DMS114 treated with DMSO at 0.1 percent for 48 hours (cell line): ENCODE results near the gene RAP1GAP2.

Source experiments
- DNase-seq: peaks from one replicate; lab custom pipeline; 2025; ENCODE audit not compliant: unreplicated experiment; lab: John Stamatoyannopoulos, UW

The RAP1GAP2 gene

DNA sequence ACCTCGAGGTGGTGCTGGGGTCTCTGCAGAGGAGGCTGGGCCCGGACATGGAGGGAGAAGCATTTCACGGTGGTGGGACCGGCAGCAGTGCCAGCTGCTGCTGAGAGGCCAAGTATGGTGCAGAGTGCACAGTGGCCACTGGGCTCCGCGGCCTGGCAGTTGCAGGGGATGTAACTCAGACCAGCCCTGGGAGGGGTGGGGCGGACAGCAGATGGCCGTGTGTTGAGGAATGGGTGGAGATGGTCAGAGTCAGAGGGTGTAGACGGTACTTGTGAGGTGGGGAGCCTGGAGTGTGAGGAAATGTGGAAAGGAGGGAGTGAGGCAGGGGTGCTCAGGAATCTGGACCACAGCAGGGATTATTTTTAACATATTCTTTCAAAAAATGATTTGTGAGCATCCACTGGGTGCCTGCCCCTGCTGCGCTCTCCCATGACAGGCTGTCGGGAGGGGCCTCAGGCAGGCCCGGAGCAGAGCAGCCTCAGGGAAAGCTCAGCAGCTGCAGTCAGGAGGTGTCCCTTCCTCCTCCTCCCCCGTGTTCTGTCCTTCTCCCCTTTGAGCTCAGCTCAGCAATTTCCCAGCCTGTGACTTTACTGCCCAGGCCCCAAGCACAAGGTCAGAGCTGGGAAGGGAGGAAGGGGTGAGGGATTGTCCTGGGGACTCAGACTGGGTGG, 113.1 kb downstream of the RAP1GAP2 start:
- no peak for DNase-seq

DNA sequence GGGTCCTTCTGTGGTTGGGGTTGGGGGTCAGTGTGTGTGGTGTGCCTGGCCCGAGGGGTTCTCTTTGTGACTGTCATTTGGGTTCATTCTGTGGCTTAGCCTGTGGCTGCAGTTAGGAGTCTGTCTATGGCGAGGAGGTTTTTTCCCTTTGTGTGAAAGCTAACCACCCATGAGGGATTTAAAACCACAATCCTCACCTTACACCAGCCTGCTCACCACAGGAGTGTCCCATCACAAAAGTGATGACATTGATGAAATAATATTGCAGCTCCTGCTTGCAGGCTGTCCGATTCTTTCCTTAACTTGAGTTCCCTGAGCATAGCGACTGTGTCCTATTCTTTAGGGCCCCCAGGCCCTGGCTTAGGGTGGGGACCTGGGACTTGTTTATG, 113.6 kb downstream of the RAP1GAP2 start:
- DNase-seq, result no peak

DNA sequence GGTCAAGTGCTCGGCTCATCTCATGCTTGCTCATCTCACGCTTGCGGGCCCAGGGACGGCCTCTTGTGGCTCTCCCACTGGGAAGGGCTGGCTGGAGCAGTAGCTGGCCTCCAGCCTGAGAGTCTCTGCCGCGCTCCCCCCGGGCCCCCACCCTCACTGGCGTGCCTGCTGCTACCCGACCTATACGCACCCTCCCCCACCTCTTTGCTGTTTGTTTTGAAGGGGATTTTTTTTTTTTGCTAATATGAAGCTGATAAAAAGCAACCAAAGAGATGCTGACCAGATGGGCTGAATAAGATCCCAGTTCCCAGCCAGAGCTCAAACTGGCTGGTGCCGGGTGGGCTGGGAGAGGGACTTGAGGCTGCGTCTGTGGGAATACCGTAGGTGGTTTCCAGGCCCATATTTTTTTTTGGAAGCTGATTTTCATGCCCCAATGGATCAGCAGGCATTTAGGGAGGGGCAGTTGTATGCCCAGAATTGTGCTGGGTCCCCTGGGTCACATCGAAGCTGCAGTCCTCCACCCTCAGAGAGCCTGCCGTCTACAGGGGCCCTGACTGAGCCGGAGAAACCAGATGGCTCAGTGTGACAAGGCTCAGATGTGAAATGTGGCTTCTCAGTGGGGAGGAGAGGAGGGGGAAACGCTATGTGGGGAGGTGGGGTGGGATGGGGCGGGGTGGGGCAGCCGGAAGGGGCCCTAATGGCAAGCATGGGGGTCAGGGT, 115.0 kb downstream of the RAP1GAP2 start:
- no peak for DNase-seq

DNA sequence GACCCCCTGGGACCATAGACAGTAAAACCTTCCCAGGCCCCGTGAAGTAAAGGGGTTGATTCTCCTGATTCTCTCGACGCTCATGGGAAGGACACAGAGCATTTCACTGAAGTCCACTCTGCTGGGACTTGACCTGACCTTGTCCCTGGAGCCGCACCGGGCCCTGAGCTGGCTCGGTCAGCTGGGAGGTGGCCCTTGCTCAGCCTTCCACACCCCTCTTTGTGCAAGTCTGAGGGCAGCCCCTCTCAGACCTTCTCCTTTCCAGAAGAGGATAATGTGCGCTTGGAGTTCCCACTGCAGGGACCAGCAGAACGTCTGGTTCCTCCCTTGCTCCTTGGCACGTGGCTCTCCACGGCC, 115.5 kb downstream of the RAP1GAP2 start:
- DNase-seq, result no peak

DNA sequence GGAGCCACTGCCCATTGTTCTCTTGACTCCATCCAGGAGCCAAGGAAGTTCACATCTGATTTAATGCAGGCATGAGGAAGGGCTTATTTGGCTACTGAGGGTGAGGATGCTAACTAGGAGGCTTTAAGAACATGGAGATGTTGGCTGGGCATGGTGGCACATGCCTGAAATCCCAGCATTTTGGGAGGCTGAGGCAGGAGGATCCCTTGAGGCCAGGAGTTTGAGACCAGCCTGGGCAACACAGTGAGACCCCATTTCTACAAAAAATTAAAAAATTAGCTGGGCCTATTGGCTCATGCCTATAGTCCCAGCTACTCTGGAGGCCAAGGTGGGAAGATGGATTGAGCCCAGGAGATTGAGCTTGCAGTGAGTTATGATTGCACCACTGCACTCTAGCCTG, 116.5 kb downstream of the RAP1GAP2 start:
- no peak for DNase-seq

DNA sequence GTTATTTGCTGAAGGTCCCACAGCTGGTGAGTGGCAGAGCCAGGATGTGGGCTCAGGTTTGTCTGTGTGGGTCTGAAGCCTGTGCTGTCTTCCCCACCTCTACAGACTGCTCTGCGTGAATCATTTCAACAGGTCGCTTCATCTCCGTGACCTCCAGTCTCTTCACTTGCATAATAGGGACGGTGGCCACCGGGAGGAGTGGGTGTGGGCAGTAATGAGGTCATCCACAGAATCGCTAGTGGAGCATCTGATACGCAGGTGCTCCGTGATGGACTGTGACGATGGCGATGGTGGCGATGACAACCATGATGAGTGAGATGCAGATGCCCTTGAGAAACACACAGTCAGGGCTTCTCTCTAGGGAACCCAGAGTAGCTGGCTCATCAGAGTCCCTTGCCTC, 120.2 kb downstream of the RAP1GAP2 start:
- DNase-seq, result no peak

DNA sequence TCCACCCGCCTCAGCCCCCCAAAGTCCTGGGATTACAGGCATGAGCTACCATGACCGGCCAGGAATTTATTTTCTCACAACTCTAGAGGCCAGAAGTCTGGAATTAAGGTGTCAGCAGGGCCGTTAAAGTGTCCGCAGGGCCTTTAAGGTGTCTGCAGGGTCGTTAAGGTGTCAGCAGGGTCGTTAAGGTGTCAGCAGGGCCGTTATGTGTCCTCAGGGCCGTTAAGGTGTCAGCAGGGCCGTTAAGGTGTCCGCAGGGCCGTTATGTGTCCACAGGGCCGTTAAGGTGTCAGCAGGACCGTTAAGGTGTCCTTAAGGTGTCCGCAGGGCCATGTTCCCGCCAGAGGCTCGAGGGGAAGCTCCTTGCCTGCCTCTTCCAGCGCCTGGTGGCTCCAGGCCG, 125.2 kb downstream of the RAP1GAP2 start:
- no peak for DNase-seq

DNA sequence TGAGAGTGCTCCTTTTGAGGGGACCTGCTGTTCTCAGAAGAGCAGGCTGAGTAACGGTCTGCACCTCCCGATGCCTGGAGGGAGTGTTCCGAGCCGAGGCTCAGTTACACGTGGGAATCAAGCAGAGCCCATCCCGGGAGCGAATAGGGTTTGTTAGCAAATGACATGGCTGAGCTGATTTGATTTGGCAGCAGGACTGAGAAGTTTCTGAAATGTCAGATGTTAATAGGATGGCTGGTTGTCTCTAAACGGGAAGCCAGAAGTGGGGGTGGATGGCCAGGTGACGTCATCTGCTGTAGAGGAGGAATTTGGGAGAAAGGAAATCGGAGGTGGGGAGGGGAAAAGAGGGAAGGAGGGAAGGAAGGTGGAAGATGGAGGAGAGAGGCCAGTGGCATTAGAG, 128.0 kb downstream of the RAP1GAP2 start:
- DNase-seq, result no peak

DNA sequence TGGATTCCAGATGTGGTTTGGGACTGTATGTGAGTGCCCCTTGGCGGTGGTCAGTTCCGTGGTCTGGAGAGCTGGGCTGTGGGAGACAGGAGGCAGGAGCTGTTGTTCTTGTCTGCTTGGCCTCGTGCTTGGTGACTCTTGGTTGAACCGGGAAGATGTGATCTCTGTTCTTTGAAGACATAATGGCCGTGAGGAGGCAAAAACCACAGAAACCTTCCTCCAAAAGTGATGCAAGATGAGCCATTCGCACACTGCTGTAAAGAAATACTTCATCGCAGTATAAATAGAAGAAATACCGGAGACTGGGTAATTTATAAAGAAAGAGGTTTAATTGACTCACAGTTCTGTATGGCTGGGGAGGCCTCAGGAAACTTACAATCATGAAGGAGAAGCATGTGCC, 128.8 kb downstream of the RAP1GAP2 start:
- no peak for DNase-seq

DNA sequence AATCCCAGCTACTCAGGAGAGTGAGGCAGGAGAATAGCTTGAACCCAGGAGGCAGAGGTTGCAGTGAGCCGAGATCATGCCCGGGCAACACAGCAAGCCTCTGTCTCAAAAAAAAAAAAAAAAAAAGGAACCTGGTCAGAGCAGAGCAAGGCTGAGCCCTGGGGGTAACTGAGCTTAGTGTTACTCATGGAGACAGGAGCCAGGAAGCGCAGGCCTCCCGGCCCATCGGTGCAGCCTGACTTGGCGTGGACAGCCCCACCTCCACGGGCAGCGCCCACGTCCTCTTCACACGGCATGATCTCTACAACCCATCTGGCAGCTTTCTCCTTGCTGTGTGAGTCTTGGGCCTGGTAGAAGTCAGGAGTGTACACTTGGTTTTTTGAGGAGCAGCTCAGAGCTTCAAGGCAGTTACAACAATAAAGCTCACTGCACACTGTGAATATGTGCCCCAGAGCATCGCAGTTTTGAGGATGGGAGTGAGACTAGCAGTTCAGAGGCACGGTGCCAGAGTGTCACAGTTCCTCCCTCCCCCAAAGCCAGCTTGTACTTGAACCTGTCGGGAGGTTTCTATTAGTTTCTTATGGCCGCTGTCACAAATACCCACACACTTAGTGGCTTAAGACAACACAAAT, 129.9 kb downstream of the RAP1GAP2 start:
- no peak for DNase-seq

DNA sequence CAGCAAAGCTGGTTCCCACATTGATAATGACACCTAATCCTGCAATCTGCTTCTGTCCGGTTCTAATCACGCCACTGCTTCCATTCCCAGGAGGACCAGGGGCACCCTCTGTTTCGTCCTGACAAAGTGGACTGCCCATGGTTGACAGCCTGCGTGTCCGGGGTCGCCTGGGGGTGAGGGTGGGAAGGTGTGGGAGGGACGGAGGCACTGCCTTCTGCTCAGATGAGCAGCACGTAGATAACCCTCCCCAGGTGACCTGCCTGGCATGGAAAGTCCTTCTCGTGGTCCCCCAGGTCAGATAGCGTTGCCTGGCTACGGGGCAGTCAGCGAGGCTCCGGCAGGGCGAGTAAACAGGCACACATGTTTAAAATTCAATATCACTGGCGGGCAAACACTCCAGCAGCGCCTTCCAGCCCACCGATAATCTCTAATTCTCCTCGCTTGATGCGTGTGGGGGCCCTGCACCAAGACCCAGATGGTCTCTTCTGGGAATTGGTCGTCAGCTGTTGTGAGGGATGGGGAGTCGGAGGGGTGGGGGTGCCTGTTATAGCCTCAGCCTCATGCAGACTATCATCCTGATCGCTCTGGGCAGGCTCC, 132.2 kb downstream of the RAP1GAP2 start:
- DNase-seq, result no peak

DNA sequence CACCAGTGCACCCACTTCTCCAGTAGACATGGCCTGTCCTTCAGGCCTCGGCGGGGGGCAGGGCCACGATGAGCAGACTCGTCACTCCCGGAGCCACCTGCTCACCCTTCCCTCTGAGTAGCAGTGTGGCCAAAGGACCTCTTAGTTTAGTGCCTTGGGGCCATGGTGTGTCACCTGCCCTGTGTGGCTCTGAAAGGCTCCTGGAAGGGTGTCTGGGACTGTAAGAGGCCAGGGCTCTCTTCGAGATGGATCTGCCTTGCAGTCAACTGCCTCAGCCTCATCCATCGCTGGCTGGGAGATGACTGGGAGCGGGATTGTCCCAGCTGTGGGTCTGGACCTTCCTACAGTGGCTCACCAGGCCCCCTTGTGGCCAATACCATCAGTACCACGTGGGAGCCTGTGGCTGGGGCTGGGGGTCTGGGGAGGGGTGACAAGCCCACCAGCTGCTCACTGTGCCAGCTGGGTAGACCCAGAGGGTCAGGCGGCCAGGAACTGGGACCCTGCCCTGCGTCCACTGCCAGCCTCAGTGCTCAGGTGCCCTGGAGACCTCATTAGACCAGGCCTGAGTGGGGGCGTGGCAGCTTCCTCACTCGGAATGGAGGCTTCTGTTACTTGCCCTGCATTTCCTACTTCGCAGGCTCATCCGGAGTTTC, 133.8 kb downstream of the RAP1GAP2 start:
- peak; percentile 2 for DNase-seq

DNA sequence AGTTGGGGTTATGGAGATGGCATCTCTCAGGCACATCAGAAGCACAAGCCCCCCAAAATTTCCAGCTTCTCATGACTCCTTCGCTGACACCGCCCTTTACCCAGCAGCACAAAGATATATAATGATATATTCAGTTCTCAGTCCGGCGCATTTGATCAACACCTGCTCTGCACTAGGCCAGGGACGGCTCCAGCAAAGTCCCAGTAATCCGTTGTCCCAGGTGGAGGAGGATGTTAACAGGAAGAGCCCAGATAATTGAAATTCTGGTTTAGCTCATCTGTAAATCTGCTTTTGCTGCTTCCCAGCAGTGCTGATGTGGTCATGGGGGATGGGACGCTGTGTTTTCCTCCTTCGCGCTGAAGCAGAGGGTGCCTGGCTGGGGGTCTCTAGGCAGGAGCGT, 135.6 kb downstream of the RAP1GAP2 start:
- DNase-seq, result no peak

DNA sequence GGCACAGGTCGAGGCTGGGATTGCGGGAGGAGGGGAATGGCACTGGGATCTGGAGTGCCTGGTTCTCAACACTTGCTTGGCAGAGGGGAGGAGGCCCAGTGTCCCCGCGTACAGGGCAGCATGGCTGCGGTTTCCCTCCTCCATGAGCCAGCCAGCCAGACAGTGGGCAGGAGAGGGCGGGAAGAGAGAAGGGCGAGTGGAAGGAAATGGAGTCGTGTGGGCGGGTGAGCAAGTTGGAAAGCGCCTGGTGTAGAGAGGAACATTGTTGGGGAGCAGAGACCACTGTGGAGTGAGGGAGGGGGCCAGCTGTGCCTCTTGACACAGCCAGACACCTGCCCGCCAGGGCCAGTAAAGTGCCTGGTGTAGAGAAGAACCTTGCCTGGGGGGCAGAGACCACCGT, 136.7 kb downstream of the RAP1GAP2 start:
- no peak for DNase-seq

DNA sequence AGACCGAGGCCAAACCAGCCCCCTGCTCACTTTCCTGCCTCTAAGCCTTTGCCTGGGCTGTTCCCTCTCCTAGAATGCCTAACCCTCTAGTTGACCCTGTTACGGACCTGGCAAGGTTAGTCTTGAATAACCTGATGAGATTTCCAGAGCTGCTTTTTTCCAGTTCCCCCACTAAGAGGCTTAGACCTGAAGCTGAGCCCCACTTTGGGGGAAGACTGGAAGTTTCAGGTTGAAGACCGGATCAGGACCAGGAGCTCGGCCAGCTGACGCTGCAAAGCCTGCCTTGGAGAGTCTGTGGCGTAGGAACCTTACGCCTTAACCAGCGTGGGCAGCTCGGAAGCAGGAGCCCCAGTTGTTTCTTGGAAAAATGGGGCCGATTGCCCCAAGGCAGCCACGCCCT, 137.4 kb downstream of the RAP1GAP2 start:
- no peak for DNase-seq

DNA sequence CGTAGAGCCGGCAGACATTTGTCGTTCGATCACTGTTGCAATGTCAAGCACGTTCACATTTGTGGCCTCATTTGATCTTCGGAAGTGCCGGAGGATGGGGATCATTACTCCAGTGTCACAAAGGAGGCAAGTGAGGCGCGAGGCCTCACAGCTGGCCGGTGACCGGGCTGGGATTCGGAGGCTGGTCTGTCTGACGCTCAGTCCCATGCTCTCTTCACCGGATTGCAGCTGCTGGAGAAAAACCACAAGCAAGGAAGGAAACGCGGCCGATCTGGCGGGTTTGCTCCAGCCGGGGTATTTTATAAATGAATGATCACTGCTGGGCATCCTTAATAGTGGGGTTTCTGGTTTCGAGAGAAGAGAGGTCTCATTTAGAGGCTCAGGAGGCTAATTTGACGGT, 139.4 kb downstream of the RAP1GAP2 start:
- no peak for DNase-seq

DNA sequence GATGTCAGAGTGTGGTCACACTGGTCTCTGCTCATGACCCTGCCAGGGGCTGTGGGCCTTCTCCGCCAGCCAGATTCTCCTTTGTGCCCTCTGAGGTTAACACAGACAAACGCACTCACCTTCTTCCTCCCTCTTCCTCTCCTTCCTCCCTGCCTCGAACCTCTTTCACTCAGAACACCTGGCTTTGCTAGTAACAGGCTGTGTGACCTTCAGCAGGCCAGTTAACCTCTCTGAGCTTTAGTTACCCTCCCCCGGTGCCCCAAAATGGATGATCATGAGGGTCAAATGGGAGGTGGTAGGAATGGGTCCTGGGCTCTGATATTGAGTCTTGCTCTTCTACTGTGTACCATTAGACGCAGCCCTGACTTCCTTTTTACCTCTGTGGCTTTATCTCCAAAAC, 140.1 kb downstream of the RAP1GAP2 start:
- no peak for DNase-seq

DNA sequence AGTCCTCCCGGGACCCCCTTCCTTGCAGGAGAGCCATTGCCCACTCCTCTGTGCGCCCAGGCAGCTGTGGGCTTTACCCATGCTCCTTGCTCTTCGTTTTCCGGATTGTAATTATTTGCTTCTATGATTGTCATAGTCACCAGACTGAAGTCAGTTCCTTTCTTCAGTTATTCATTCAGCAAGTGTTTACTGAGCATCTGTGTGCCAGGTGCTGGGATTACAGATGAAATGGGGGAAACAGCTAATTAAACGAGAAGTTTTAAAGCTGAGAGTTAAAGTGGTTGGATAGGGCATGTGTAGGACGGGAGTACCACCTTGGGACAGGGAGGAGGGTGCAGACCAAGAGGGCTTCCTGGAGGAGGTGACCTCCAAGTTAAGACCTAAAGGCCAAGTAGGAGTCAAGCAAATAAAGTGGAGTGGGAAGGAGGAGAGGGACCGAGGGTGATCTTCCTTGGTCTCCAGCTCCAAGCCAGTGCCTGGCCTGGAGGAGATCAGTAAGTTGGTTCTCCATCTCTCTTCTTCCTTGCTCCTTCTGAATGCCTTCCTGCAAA, 140.6 kb downstream of the RAP1GAP2 start:
- no peak for DNase-seq

DNA sequence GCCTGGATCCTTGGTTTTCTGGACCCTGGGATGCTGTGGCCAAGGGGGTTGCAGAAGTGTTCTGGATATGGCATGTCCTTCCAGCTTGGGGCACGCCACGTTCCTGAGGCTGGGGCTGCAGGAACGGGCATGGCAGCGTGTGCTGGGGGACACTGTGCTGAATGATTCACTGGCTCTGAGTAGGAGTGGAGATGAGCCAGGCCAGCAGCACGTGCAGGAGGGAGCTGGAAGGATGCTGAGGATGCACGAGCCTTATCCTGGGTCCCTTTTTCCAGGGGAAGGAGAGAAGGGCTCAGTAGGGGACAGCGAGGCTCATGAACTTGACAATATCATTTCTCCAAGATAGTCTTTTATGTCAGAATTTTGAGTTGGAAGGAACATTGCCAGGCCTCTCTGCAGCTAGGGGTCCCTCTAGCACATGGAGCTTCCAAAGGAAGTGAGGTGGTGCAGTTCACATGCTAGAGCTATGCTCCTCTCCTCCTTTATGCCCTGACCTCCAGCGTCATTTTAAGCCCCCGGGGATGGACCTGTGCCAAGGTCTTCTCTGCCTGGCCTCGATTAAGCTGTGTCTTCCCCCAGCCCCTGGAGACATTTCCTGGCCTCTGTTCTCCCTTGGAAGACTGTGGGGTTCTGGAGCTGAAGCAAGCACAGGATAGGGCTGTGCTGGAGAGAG, 141.2 kb downstream of the RAP1GAP2 start:
- no peak for DNase-seq

DNA sequence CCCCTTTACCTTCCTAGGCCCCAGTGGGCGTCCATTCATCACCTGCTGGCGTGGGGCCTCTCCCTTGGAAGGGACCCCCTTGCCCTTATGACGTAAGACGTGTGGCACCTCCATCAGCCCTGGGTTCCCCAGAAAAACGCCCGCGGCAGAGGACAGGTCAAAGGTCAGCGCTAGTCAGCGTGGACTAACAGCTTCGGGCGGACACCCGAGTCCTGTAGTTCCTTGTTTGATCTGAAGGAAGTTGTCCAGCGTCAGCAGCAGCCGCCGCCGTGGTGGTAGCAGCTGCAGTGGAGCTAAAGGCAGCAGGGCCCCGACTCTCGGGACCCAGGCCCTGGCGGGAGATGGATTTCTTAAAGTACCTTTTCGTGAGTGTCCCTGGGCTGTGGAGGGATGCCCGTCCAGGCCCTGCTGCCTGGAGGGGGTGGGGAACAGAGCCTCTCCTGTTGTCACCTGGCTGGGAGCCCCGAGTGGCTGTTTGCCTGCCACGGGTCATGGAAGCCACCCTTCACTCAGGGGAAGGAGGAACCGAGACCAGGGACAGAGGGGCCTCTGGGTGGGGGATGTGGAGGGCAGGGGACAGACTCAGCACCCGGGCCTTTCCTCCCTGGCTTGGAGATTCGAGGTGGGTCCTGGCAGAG, 143.6 kb downstream of the RAP1GAP2 start:
- no peak for DNase-seq
